ENCODE results near the gene MTRF1.
"Not testable (repeated sequence)": the region's sequence is repeated elsewhere in the genome, so short reads cannot be mapped to it uniquely, and the experiment has no call there.

MTRF1 gene

DNA sequence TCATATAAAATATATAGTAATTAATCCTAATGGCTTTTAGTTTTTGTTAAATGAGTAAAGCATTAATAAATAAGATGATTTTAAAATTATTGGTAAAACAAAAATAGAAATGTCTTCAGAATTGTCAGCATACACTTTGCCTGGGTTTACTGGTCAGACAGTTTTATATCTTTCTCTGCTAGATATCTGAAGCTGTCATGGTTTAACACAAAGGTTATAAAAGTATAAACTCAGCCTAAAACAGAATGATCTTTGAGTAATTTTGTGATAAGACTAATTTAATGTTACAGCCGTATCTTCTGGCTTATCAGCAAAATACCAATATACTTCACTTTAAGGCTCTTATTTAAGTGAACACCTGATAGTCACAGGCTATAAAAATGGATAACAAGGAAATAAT lies 29.9 kb upstream of the MTRF1 start:
- no peaks in the 10 kb centered on the region for H3K9me3 Mint-ChIP-seq
- H3K4me3 Mint-ChIP-seq = no peak overlapping the region
- ATAC-seq (no peak), DNase-seq (ENCODE audit: low spot score in 2 of 2) (no peak)
- no peaks in the 10 kb centered on the region for H3K4me1 Mint-ChIP-seq
- H3K36me3 Mint-ChIP-seq = no peaks in the 10 kb centered on the region
- no peak overlapping the region for H3K27ac Mint-ChIP-seq

DNA sequence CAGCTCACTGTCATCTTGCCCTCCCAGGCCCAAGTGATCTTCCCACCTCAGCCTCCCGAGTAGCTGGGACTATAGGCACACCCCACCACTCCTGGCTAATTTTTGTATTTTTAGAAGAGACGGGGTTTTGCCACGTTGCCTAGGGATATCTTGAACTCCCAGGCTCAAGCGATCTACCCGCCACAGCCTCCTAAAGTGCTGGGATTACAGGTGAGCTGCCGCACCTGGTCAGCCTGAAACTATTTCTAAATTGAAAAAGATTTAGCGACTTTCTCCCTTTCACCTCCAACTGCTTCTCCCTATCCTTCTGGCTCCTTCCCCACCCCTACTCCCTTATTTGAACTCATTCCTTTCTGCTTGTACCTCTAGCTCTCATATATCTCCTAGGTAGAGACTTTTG lies 27.9 kb upstream of the MTRF1 start:
- DNase-seq (ENCODE audit: low spot score in 2 of 2) = peak in 1 of 2 donors; percentile 8
- Mint-ChIP-seq H3K27ac (no peak overlapping the region), H3K4me3 (no peak overlapping the region), H3K4me1 (peaks cover 9% of the 10 kb centered on the region), H3K36me3 (no peaks in the 10 kb centered on the region), H3K9me3 (no peaks in the 10 kb centered on the region)
- no peak for ATAC-seq

DNA sequence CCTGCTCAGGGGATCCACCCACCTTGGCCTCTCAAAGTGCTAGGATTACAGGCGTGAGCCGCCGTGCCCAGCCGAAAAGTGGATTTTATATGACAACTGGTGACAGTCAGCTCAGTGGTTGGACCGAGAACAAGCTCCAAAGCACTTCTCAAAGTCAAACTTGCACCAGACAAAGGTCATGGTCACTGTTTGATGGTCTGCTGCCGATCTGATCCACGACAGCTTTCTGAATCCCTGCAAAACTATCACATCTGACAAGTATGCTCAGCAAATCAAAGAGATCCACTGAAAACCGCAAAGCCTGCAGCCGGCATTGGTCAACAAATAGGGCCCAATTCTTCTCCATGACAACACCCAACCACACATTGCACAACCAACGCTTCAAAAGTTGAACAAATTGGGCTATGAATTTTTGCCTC lies 26.1 kb upstream of the MTRF1 start:
- no peaks in the 10 kb centered on the region for H3K36me3 Mint-ChIP-seq
- no peak overlapping the region for H3K27ac Mint-ChIP-seq
- H3K4me1 Mint-ChIP-seq = peaks cover 9% of the 10 kb centered on the region
- ATAC-seq (no peak), DNase-seq (ENCODE audit: low spot score in 2 of 2) (peak in 1 of 2 donors; percentile 12)
- H3K9me3 Mint-ChIP-seq = no peaks in the 10 kb centered on the region
- no peak overlapping the region for H3K4me3 Mint-ChIP-seq

DNA sequence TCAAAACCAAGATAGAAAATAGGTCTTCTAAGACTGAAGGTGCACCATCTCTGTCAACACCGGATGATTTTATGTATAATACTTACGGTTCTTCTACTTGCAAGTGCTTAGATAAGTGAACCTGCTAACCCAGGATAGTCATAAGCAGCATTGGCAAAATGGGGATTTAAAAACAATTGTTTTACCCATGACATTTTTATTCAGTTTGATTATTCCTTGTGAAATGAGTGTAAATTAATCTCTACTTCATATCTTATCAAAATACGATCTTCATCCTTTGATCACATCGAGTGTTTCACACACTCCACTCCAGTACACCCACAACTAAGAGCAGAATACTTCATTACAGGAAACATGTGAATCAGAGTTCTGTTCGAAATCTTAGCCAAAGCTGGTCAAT lies 23.0 kb upstream of the MTRF1 start:
- no peak for DNase-seq (ENCODE audit: low spot score in 2 of 2)
- H3K4me3 Mint-ChIP-seq = no peak overlapping the region
- no peaks in the 10 kb centered on the region for H3K9me3 Mint-ChIP-seq
- H3K4me1 Mint-ChIP-seq = peaks cover 9% of the 10 kb centered on the region
- no peak overlapping the region for H3K27ac Mint-ChIP-seq
- ATAC-seq = no peak
- H3K36me3 Mint-ChIP-seq = no peaks in the 10 kb centered on the region

DNA sequence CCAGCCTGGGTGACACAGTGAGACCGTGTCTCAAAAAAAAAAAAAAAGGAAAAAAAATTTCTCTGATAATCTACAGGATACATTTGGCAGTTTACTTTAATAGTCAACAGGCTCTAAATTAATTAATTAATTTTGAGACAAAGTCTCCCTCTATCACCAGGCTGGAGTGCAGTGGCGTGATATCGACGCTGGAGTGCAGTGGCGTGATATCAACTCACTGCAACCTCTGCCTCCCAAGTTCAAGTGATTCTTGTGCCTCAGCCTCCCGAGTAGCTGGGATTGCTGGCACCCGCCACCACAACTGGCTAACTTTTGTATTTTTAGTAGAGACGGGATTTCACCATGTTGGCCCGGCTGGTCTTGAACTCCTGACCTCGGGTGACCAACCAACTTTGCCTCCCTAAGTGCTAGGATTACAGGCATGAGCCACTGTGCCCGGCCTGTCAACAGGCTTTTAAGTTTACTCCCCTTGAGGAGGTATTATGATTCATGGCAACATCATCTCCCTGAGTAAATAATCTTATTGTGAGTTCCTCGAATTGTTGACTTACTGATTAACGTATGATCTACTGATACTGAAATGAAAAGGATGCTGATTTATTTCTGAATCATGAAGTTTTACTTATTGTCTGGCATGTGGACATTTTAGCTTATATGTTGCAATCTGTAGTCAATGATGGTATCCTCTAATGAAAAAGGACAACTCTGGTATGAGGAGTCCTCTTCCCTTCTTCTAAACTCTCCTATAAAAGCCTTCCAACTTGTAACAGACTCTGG lies 21.3 kb upstream of the MTRF1 start:
- Mint-ChIP-seq H3K4me3 (no peak overlapping the region), H3K36me3 (no peaks in the 10 kb centered on the region), H3K27ac (no peak overlapping the region), H3K9me3 (no peaks in the 10 kb centered on the region), H3K4me1 (peaks cover 9% of the 10 kb centered on the region)
- DNase-seq (ENCODE audit: low spot score in 2 of 2) = no peak
- peak; percentile 36 for ATAC-seq

DNA sequence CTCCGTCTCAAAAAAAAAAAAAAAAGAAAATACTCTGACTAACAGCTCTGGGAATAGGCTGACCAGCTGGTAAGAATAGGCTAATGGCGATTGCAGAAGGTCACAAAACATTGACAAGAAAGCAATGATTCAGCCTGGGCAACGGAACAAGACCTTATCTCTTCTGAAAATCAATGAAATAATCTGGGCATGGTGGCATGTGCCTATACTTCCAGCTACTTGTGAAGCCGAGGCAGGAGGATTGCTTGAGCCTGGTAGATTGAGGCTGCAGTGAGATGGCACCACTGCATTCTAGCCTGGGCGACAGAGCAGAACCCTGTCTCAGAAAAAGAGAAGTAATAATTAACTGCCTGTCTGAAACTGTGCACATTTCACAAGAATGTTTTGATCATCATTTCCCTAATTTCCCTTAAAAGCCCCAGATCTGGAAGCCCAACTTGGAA lies 18.8 kb upstream of the MTRF1 start:
- Mint-ChIP-seq H3K9me3 (no peaks in the 10 kb centered on the region), H3K27ac (no peak overlapping the region), H3K4me1 (peaks cover 9% of the 10 kb centered on the region), H3K36me3 (no peaks in the 10 kb centered on the region), H3K4me3 (no peak overlapping the region)
- no peak for DNase-seq (ENCODE audit: low spot score in 2 of 2)
- ATAC-seq = no peak

DNA sequence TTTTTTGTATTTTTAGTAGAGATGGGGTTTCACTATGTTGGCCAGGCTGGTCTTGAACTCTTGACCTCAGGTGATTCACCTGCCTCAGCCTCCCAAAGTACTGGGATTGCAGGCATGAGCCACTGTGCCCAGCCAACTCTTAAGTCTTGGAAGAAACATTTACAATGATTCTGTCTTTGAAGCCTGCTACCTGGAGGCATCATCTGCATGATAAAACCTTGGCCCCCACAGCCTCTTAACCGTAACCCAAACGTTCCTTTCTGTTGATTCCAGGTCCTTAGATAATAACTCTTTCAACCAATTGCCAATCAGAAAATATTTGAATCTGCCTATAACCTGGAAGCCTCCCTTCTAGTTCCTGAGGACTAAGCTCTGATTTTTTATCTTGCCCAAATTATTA lies 15.8 kb upstream of the MTRF1 start:
- not testable (repeated sequence) for H3K36me3 Mint-ChIP-seq; H3K9me3 Mint-ChIP-seq; H3K4me1 Mint-ChIP-seq; ATAC-seq; DNase-seq (ENCODE audit: low spot score in 2 of 2); H3K4me3 Mint-ChIP-seq; H3K27ac Mint-ChIP-seq

DNA sequence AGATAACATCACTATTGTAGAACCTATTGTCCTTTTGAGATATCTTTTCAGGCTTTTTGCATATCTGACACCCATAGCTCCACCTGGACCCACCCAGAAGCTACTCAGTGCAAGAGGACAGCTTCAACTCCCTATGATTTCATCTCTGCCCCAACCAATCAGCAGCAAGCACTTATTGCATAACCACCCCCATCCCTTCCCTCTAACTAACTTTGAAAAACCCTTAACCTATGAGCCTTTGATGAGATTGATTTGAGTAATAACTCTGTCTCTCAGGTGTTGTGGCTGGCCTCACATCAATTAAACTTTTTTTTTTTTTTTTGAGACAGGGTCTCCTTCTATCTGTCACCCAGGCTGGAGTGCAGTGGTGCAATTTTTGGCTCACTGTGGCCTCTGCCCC lies 13.4 kb upstream of the MTRF1 start:
- H3K4me1 Mint-ChIP-seq = peaks cover 4% of the 10 kb centered on the region
- H3K27ac Mint-ChIP-seq = no peak overlapping the region
- ATAC-seq = no peak
- no peak overlapping the region for H3K4me3 Mint-ChIP-seq
- no peaks in the 10 kb centered on the region for H3K36me3 Mint-ChIP-seq
- H3K9me3 Mint-ChIP-seq = no peaks in the 10 kb centered on the region
- no peak for DNase-seq (ENCODE audit: low spot score in 2 of 2)

DNA sequence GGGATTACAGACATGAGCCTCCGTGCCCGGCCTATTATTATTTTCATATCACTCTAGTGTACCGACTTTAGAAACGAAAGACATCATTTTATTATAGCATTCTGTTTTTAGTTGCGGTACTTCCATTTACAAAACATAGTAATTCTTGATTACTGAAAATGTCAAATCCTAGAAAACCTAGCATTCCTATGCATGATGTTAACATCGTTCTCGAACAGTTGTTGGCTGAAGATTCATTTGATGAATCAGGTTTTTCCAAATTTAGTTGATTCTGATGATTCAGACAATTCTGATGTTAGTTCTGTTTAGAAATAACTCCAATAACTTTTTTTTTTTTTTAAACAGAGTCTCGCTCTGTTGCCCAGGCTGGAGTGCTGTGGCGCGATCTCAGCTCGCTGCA lies 11.5 kb upstream of the MTRF1 start:
- no peaks in the 10 kb centered on the region for H3K36me3 Mint-ChIP-seq
- H3K27ac Mint-ChIP-seq = no peak overlapping the region
- no peaks in the 10 kb centered on the region for H3K9me3 Mint-ChIP-seq
- H3K4me3 Mint-ChIP-seq = no peak overlapping the region
- ATAC-seq (no peak), DNase-seq (ENCODE audit: low spot score in 2 of 2) (no peak)
- H3K4me1 Mint-ChIP-seq = peaks cover 8% of the 10 kb centered on the region

DNA sequence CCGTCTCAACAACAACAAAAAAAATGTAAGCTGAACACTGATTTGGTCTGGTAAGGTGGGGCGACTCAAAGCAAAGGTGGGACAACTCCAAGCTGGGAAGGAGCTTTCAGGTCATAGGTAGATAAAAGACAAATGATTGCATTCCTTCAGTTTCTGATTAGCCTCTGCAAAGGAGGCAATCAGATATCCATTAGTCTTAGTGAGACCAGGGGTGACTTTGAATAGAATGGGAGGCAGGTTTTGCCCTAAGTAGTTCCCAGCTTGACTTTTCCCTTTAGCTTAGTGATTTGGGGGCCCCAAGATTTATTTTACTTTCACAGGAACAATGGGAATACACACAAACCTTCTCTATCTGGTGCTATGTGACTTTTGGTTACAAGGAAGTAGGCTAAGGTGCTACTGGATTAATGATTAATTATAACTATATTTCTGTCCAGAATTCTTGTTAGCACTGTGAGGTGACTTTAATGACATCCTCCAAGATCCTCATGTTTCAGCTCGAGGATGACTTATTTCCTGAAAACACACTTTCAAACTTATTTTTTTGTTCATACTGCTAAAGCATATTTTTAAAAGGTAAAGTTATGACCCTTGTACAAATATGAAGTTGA lies 10.6 kb upstream of the MTRF1 start:
- Mint-ChIP-seq H3K4me1 (peaks cover 8% of the 10 kb centered on the region), H3K4me3 (no peak overlapping the region), H3K27ac (no peak overlapping the region), H3K36me3 (no peaks in the 10 kb centered on the region), H3K9me3 (no peaks in the 10 kb centered on the region)
- DNase-seq (ENCODE audit: low spot score in 2 of 2) = no peak
- no peak for ATAC-seq

DNA sequence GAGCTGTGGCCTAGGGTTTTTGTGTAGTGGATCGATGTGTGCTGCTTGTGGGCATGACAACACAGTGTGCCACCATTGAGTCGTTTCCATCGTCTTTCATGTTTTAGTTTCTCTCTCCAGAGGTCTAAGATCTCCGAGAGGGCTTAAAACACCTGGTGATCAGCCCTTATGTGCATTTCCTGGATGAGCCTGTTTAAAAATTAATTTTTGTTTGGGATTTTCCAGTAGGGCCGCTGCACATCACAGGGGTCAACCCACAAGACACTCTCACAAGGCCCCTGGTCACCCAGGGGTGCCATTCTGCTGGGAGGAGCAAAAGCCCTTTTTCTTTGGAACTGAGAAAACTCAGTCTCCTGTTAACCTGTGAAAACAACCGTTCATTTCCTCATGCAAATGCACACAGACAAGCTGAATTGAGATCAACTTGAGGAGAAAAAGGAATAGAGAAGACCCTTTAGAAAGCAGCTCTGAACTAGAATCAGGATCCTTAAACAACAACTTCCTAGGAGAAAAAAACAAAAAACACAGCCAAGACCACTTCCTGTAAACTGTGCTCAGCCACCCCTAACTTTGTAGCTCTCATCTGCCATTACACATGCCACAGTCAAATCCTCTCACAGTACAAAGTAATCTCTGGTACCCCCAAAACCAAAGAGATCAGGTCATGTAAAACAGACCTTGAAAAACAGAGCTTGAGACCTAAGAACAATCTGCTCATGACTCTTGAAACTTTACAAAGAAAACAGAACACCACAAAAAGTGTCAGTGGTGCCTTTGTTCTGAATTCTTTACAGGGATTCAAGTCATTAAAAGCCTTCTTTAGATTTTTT lies 8.3 kb upstream of the MTRF1 start:
- no peak for ATAC-seq
- H3K27ac Mint-ChIP-seq = peak overlapping the region; percentile 53
- H3K36me3 Mint-ChIP-seq = no peaks in the 10 kb centered on the region
- peaks cover 5% of the 10 kb centered on the region for H3K9me3 Mint-ChIP-seq
- peaks cover 8% of the 10 kb centered on the region for H3K4me1 Mint-ChIP-seq
- H3K4me3 Mint-ChIP-seq = no peak overlapping the region
- DNase-seq (ENCODE audit: low spot score in 2 of 2) = no peak

DNA sequence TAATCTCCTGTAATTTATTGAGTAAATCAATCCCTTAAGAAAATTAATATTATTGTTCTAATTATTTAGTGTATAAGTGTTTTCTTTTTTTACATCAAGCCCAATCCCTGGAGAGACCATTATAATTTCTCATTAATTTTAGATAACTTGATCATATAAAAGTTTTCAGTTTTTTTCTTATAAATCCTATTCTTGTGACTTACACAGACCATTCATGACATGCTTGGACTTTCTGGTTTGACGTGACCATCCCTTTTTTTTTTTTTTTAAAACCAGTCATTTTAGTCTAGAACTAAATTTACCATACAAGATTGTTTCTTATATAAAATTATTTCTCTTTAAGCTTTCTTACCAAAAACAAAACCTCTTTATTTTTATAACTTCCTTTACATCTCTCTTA lies 5.4 kb upstream of the MTRF1 start:
- H3K4me3 Mint-ChIP-seq = no peak overlapping the region
- no peak for ATAC-seq
- no peak for DNase-seq (ENCODE audit: low spot score in 2 of 2)
- H3K36me3 Mint-ChIP-seq = no peaks in the 10 kb centered on the region
- H3K4me1 Mint-ChIP-seq = peaks cover 8% of the 10 kb centered on the region
- peaks cover 5% of the 10 kb centered on the region for H3K9me3 Mint-ChIP-seq
- no peak overlapping the region for H3K27ac Mint-ChIP-seq

DNA sequence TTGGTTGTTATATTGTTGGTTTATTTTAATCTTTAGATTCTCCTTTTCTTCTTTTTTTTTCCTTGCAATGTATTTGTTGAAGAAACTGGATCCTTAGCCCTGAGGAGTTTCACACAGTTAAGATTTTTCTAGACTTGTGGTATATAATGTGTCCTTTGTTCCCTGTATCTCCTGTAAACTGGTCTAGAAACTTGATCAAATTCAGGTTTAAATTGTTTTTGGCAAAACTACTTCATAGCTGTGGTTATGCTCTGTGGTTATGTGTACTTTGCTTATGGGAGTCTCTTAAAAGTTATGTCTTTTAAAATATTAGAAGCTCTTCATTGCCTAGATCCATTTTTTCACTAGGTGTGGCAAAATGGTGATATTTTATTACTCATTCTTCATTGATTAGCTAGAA lies 3.7 kb upstream of the MTRF1 start:
- Mint-ChIP-seq H3K4me3 (no peak overlapping the region), H3K9me3 (peaks cover 5% of the 10 kb centered on the region), H3K36me3 (peaks cover 13% of the 10 kb centered on the region), H3K27ac (no peak overlapping the region), H3K4me1 (peaks cover 6% of the 10 kb centered on the region)
- DNase-seq (ENCODE audit: low spot score in 2 of 2) (no peak), ATAC-seq (no peak)

DNA sequence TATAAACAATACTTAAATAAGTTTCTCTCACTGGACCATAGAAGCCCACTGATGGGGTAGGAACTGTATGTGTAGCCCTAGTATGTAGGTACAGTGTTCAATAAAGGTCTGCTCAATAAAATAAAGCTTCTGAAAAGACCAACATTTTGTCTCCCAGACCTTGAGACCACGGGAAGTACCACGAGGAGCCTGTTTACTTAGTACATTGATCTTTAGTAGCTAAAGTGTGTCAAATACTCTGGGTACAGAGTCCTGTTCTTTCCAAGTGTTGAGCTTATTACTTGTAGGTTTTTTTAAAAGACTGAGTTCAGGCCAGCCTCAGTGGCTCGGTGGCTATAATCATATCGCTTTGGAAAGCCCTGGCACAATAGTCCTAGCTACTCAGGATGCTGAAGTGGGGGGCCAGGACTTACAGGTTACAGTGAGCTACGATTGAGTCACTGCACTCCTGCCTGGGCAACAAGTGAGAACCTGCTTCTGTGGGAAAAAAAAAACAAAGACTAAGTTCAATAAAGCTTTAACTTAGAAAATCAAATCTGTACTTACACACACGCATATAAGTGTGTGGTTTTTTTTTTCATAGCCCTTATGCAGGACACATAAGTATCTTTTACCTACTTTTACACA lies 3.4 kb downstream of the MTRF1 start:
- no peaks in the 10 kb centered on the region for H3K9me3 Mint-ChIP-seq
- DNase-seq (ENCODE audit: low spot score in 2 of 2) (no peak), ATAC-seq (no peak)
- no peak overlapping the region for H3K4me3 Mint-ChIP-seq
- peaks cover 74% of the 10 kb centered on the region for H3K36me3 Mint-ChIP-seq
- H3K27ac Mint-ChIP-seq = no peak overlapping the region
- H3K4me1 Mint-ChIP-seq = peaks cover 5% of the 10 kb centered on the region

DNA sequence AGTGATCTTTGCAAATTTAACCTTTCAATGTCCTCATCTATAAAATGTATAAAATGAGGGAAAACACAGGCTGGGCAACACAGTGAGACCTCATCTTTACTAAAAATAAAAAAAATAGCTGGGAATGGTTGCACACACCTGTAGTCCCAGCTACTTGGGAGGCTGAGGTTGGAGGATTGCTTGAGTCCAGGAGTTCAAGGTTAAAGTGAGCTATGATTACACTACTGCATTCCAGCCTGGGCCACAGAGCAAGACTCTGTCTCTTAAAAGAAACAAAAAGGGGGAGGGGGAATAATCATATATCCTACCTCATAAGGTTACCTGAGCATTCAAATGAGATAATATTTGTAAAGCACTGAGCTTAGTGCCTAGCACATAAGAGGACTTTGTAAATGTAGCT lies 5.8 kb downstream of the MTRF1 start:
- no peak for DNase-seq (ENCODE audit: low spot score in 2 of 2)
- Mint-ChIP-seq H3K36me3 (peaks cover 87% of the 10 kb centered on the region), H3K9me3 (no peaks in the 10 kb centered on the region), H3K27ac (no peak overlapping the region), H3K4me1 (peaks cover 5% of the 10 kb centered on the region), H3K4me3 (no peak overlapping the region)
- ATAC-seq = no peak

Measured in stimulated activated effector memory CD8-positive, alpha-beta T cell treated with anti-CD3 and anti-CD28 coated beads, Interleukin-12 subunit alpha, Interleukin-12 subunit beta, amount 100 ng/mL, for 72 hours (primary cell).